ENCODE measurements around the gene CNTNAP2. TPM values are rescaled to one million over a fixed set of nuclear protein-coding genes. Genes with fewer than 3 reads are reported as not detected.

The CNTNAP2 gene
- total and polyA plus RNA-seq, 12 donors, result 0.07 to 0.77 (median 0.24) TPM

- Histone ChIP-seq H3K9me3 (peaks cover 0 to 39% (median 6%) of the 10 kb centered on the region in 11 donors), H3K4me1 (no peaks in the 10 kb centered on the region), H3K36me3 (no peaks in the 10 kb centered on the region), H3K27me3 (no peaks in the 10 kb centered on the region), H3K27ac (no peak overlapping the region), H3K4me3 (no peak overlapping the region)
- no peak for ATAC-seq
- intact Hi-C loops (cut with DNase I), result loop anchor here in 1 of 10 donors (10.0 kb wide), 1 partner anchor 60 kb away; no protein-coding TSS in a partner anchor
- no peak for TF ChIP-seq CTCF (IDR thresholded peaks at IDR 0.05)
- WGBS, 2 donors, result 85 to 89% methylated on average over 1 of the region's 1 CpG
- DNase-seq, result no peak
Measured at GRCh38 chr7:146804620-146805019, 688.0 kb downstream of the CNTNAP2 start.

GRCh38 chr7:146805082-146805481, 688.5 kb downstream of the CNTNAP2 start:
- intact Hi-C loops (cut with DNase I), result loop anchor here in 1 of 10 donors (10.0 kb wide), 1 partner anchor 60 kb away; no protein-coding TSS in a partner anchor
- no peak overlapping the region for H3K27ac ChIP-seq
- no peaks in the 10 kb centered on the region for H3K4me1 ChIP-seq
- peaks cover 0 to 39% (median 8%) of the 10 kb centered on the region in 11 donors for H3K9me3 ChIP-seq
- WGBS, 2 donors, result 70 to 85% methylated on average over 1 of the region's 1 CpG
- H3K27me3 ChIP-seq, result no peaks in the 10 kb centered on the region
- H3K4me3 ChIP-seq, result no peak overlapping the region
- H3K36me3 ChIP-seq, result no peaks in the 10 kb centered on the region
- DNase-seq (no peak), ATAC-seq (no peak)
- no peak for TF ChIP-seq CTCF (IDR thresholded peaks at IDR 0.05)

- no peak overlapping the region for H3K27ac ChIP-seq
- no peak for DNase-seq
- no peak overlapping the region for H3K4me3 ChIP-seq
- TF ChIP-seq CTCF (IDR thresholded peaks at IDR 0.05), result no peak
- H3K4me1 ChIP-seq, result no peaks in the 10 kb centered on the region
- no peak for ATAC-seq
- peaks cover 0 to 13% (median 0%) of the 10 kb centered on the region in 11 donors for H3K9me3 ChIP-seq
- intact Hi-C loops (cut with DNase I), result loop anchor here in 1 of 10 donors (10.0 kb wide), 1 partner anchor 62 kb away; no protein-coding TSS in a partner anchor
- no peaks in the 10 kb centered on the region for H3K36me3 ChIP-seq
- 7 to 19% methylated on average over 2 of the region's 2 CpGs for WGBS, 2 donors
- no peaks in the 10 kb centered on the region for H3K27me3 ChIP-seq
Measured at GRCh38 chr7:146826329-146826728, 709.7 kb downstream of the CNTNAP2 start.

GRCh38 chr7:146830686-146831085, 714.1 kb downstream of the CNTNAP2 start:
- WGBS, 2 donors, result 86 to 88% methylated on average over 3 of the region's 3 CpGs

More at GRCh38 chr7:146830686-146831085, 714.1 kb downstream of the CNTNAP2 start:
- ATAC-seq (no peak), DNase-seq (no peak)
- H3K4me1 ChIP-seq, result no peaks in the 10 kb centered on the region
- no peak overlapping the region for H3K27ac ChIP-seq
- no peaks in the 10 kb centered on the region for H3K27me3 ChIP-seq
- no peaks in the 10 kb centered on the region for H3K36me3 ChIP-seq
- H3K4me3 ChIP-seq, result no peak overlapping the region
- intact Hi-C loops (cut with DNase I), result no loop called here
- peaks cover 0 to 8% (median 0%) of the 10 kb centered on the region in 11 donors for H3K9me3 ChIP-seq
- TF ChIP-seq CTCF (IDR thresholded peaks at IDR 0.05), result no peak

Measured in heart right ventricle (tissue), 16 donors.